Hypothalamus (tissue), 51 donors: Measurements from ENCODE around the gene ASB1.

Source experiments
- DNase-seq, 51 donors: peaks; one replicate each; lab custom pipeline; 2025; lab: John Stamatoyannopoulos, UW

The ASB1 gene, protein sequence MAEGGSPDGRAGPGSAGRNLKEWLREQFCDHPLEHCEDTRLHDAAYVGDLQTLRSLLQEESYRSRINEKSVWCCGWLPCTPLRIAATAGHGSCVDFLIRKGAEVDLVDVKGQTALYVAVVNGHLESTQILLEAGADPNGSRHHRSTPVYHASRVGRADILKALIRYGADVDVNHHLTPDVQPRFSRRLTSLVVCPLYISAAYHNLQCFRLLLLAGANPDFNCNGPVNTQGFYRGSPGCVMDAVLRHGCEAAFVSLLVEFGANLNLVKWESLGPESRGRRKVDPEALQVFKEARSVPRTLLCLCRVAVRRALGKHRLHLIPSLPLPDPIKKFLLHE

DNA sequence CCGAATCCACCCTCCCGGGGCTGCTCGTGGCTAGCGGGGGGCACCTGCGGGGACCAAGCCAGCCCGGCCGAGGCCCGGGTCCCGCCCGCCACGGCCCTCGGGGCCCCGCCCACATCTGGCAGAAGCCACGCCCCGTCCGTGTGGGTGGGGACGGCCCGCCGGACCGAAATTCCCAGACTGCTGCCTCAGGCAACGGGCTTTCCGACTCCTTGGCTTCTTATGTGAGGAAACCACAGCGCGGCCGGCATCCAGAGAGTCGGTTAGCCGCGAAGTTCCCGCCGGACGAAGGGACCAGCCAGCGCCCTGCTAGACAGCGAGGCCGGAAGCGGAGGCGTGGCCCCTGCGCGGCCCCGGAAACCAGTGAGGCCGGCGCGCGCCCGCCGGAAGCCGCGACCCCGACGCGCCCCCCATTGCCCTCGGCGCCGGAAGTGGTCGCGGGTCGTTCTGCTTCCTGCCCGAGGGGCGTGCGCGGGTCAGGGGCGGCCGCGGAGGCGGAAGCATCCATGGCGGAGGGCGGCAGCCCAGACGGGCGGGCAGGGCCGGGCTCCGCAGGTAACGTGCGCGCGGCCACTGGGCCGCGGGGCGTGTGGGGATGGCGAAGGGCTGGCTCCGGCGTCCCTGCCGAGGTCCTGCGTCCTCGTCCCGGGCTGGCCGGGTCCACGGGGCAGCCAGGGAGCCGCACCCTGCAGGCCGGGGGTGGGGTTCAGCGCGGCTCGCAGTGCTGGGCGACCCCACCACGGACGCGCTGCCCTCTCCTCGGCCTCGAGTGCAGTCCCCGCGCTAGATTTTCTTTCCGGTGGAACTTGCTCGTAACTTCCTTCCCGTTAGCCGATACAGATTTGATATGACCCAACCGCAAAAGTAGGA is at the start of gene ASB1:
TSS of gene ASB1 (plus strand) at position 360 of the 867 bp plus-strand sequence. CDS start at position 504, 144 bp downstream.
- peak in 48 of 51 donors; percentile 24 to 92 (median 65) for DNase-seq

DNA sequence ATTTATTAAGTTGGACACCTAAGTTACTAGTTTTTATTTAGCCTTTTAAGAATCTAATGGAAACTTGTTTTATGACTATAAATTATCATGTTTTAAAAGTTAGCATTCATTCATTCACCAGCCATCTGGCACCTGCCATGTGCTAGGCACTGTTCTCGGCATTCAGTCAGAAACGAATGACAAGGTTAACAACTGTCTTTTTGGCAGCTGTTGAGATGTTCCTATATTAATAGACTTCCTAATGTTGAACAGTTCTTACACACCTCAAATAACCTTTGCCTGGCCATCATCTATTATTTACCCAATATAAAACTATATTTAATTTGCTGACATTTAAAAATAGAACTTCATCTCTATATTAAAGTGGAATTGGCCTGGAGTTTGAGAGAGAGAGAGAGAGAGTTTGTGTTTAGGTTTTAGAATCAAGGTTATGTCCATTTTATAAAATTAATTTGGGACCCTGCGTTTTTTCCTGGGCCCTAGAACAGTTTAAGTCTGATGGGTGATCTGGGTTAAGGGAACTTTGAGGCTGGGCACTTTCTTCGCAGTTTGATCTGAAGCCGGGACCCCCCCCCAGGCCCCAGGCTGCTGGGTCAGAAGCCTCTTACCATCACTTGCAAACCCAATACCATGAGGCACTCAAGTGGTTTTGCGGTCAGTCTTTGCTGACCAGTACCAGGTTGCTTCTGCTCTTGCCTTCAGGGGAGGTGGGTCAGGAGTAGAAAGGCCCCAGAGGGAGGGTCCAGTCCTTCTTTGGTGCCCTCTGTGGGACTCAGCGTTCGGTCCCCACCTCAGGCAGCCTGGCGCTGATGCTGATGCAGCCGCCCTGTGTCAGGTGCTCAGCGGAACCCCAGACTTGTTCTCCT is 48.3 kb upstream of the ASB1 start:
- DNase-seq, result no peak

DNA sequence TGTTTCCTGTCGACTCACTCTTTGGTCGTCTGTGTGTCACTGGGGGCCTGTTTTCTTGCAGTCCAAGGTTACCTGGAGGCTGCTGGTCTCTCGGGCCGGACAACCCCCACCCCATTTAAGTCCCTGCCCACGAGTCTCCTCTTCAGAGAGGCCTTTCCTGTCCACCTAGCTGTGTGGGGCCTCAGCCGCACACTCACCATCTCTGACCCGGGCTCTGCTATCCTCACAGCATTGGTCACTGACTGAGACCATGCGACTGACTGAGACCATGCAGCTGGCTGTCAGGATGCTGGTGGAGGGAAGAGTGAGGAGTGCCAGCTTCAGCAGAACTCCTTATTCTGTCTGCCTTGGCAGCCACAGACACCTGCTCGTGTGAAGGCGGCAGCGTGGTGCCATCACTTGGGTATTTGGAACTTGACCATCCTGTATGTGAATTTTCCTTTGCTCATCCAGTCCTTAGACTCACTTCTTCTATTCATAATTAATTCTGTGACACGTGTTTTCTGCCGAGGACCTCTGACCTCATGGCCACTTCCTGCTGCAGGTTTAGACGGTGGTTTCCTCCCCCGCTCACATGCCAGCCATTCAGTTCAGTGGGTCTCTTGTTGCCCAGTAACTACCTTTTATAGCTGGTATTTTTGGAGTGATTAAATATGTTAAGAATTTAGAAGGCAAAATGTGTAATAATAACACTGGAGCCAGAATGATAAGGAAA is 47.5 kb upstream of the ASB1 start:
- no peak for DNase-seq

DNA sequence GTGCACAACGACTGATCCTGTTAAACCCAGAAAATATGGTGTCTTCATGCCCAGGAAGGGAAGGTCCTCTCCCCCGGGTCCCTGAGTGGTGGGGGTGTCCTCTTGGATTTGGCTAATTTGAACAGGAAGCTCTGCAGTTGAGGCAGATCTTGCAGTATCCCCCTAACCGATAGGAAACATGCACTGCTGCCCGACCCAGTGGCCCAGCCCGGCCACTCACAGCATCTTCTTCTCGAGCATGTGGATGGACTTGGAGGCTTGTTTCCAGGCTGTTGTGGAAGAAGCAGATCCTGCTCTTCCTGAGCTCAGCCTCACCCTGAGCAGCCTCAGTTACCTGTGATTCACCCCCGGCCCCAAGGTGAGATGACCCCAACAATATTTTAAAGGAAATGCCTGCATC is 46.4 kb upstream of the ASB1 start:
- no peak for DNase-seq

DNA sequence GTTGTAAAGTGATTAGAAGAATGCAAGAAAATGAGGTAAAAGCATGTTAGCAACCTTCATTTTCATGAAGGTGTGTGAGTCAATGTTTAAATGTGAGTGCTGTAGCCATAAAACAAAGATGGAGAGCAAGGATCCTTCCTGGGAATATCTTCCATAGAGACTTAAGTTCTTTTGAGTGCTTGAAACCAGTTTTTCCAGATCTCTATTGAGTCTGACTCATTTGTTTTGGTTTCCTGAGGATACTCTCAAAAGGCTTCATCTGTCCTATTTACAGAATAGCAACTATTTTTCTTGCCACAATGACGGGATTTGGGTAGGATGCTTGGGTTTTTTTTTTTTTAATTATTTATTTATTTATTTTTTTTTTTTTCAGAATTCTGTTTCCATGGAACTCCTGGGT is 45.9 kb upstream of the ASB1 start:
- no peak for DNase-seq

DNA sequence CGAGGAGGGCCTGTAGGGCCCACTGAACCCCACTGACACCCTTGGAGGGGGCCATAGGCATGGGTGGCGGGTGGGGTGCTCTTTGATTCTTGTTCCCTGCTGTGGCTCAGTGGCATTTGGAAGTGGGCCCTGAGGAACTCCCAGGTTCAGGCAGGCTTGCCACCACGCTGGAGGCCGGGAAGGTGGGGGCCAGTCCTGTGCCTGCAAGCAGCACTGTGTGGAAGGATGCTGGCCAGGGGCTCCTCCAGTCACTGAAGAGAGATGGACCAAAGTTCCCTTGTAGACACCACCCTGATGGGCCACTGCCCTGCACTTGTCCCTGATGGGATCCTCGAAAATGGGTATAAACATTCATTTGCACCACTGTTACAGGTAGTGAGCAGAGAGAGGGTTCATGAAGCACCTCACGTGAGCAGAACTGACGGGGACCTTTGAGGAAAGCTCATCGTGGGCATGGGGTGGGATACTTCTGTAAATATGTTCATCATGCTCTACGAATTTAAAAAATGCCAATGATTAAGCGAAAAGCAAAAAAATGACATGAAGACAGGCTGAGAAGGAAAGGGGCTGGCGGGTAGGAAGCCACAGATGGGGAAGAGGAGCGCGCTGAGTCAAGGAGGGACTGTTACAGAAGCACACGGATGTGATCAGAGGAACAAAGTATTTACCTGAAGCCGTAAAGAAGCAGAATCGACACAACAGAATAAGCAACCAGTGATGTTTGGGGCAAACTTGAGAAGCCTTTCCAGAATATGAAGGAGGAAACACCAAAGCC is 45.2 kb upstream of the ASB1 start:
- DNase-seq, result no peak

DNA sequence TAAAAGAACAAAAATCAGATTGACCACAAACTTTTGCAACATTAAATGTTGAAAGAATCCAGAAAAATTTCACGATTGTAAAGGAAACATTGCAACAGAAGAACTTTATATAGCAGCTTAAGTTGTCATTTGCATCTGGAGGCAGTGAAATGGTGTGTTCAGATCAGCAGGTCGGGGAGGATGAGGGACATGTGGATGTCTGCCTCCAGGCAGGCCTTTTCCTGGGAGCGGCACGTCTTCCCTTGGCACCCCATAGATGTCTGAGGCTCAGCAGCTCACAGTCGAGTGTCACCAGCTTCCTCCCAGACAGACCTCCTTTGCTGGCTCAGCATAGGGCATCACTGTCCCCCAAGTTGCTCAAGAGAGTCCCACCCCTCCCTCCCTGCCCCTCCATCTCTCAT is 44.3 kb upstream of the ASB1 start:
- DNase-seq, result no peak

DNA sequence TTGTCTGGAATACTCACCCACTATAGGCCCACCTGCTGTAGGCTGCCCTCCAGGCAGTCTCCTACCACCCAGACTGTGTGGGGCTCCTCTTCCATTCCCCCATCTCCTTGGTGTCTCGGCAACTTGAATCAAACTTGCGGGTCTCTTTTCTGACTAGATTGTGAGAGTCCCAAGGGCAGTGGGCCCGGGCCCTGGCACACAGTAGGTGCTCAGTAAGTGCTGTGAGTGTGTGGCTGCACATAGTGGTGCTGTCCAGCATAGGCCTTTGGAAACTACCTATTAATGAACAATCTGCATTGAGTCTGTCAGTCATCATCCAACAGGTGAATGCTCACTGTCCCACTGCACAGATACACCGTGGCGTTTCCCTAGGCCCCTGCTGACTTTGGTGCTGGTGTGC is 43.6 kb upstream of the ASB1 start:
- DNase-seq, result no peak

DNA sequence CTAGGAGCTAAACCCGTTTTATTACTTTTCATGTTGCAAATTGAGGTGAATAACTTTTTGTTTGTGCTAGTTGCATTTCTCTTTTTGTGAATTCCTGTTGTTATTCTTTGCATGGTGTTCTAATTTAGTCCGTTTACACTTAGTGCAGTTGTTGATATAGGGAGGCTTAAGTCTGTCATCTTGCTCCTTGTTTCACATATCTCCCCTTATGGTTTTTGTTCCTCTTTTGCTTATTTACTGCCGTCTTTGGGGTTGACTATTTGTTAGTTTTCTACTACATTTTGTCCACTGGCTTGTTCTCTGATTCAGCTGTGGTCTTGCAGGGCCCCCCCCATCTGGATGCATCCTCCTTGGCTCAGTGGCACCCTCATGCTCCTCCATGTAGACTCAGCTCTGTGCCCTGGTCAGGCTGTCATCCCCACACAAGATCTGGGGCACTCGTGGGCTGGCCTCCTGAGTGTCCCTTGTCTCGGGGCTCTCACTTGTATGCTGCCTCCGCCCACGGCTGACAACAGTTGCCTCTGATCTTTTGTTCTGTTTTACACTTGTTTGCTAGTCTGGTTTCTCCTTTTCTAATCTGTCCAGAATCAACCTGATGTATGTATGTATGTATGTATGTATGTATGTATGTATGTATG is 42.9 kb upstream of the ASB1 start:
- DNase-seq, result no peak

DNA sequence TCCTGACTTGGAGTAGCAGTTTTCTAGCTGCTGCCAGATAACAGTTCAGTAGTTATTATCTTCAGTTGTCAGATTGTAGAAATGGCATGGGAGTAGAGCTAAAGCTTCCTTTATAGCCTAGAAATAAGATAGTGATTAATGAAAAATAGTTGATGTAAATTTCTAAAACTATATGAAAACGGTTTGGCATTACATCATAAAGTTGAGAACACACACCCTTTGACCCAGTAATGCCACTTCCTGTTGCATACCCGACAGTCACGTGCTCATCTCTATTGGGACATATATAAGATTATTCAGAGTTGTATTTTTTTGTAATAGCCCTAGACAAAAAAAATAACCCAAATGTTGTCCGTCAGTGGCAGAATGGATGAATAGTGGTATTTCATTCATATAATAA is 39.4 kb upstream of the ASB1 start:
- no peak for DNase-seq

DNA sequence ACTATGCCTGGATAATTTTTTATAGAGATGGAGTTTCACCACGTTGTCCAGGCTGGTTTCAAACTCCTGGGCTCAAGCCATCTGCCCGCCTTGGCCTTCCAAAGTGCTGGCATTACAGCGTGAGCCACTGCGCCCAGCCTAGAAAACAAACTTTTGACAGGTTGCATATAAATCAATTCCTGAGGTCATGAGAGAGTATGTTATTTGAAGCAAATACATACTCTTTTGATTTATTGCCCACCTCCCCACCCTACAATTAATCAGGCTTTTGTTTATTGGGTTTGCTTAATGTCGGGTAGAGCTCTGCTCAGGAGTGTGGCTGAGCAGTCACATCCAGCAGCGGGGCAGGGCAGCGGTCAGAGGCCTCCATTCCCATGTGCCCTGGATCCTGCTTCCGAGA is 37.9 kb upstream of the ASB1 start:
- DNase-seq, result no peak

DNA sequence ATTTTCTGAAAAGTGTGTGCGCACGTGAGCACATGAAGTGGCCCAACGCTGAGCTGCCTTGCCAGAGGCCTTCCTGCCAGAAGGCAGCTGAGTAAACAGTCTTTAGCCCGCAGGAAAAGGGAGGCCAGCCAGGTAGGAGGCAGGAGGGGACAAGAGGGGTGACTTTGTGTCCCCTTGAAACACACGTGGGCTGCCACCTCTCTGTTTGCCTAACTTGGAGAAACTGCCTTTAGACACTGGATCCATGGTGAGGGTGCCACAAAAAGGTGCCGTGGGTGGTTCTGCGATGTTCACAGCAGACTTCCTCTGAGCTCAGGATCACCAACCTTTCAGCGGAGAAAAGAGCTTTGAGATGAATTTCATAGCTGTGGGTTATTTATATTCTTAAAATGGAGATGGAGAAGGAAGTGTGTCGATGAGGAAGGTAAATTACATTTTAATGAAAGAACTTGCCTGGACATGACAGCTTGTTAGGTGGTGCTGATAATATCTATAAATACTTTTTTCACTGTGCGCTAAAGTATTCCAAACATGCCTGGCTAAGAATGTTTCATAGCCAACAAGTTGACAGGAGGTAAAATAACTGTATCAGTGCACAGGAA is 36.6 kb upstream of the ASB1 start:
- no peak for DNase-seq

DNA sequence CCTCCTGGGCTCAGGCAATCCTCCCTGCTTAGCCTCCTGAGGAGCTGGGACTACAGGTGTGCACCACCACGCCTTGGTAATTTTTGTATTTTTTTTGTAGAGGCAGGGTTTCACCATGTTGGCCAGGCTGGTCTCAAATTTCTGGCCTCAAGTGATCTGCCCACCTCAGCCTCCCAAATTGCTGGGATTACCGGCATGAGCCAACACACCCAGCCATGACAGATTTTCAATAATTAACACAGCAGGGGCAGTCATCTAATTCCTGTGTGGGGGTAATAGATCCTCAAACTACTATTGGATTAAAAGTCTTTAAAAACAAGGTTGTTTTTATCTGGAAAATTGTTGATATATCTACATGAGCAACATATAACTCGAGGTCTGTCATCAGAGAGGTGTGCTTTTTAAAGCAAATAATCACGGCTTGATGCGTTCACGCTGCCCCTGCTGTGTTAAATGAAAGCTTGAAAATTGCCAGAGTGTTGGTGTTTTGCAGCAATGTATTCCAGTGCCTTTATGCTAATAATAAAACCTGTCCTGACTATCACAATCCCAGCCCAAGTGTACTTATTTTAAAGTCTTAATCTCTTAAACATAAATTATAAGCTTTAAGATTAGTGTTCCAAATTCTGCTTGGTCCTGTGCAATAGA is 35.6 kb upstream of the ASB1 start:
- no peak for DNase-seq

DNA sequence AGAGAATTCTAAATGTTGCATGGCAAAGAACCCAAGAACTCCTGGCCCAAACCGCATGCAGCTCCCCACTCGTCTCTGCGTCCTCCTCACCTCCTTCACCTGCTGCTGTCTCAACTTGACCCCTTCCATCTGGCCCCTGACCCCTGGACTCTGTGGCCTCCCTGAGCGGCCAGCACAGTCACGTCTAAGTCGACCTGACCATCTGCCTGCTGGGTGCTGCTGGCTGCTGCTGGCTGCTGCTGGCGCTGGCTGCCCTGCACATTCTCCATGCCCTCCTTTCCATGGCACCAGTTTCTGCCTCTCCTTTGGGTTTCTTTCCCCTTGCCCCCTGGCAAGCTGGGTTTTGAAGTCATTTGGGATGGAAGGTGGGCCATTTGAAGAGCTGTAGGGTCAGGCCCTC is 30.1 kb upstream of the ASB1 start:
- DNase-seq, result no peak

DNA sequence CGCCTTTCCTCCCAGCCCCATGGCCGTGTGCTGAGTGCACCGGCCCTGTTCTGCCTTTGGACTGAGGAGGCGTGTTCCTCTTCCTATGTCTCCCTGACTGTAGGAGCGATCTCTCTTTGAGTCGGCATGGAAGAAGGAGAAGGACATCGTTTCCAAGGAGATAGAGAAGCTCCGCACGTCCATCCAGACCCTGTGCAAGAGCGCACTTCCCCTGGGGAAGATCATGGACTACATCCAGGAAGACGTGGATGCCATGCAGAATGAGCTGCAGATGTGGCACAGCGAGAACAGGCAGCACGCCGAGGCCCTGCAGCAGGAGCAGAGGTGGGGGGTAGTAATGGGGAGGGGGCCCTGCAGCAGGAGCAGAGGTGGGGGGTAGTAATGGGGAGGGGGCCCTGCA is 29.4 kb upstream of the ASB1 start:
- peak in 1 of 51 donors; percentile 8 for DNase-seq

DNA sequence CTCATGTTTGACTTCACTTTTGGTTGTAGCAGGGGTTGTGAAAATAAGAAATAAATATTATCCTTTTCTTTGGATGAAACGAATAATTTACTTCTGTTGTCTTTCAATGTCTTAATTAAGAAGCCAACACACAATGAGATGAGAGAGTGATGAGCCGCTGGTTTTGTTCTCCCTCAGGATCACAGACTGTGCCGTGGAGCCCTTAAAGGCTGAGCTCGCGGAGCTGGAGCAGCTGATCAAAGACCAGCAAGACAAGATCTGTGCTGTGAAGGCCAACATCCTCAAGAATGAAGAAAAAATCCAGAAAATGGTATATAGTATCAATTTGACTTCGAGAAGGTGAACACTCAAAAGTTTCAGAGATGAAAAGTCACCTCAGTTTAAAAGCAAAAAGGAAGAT is 28.1 kb upstream of the ASB1 start:
- no peak for DNase-seq

DNA sequence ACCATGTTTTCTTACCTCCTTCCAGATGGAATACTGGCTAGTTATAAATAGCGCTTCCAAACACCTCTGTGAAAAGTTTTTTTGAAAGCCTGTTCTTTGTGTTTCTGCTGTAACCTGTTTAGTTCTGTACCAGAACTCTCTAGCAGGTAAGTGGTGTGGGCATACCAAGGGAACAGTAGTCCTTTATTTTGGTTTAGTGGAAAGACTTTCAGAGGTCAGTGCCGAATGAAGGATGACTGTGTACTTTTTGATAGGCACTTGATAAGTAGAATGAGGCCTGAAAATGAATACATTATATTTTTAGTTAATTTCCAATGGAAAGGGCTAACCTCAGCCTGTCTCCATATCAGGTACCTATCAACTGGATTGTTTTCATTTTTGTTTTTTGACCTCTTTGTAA is 27.6 kb upstream of the ASB1 start:
- DNase-seq, result no peak

DNA sequence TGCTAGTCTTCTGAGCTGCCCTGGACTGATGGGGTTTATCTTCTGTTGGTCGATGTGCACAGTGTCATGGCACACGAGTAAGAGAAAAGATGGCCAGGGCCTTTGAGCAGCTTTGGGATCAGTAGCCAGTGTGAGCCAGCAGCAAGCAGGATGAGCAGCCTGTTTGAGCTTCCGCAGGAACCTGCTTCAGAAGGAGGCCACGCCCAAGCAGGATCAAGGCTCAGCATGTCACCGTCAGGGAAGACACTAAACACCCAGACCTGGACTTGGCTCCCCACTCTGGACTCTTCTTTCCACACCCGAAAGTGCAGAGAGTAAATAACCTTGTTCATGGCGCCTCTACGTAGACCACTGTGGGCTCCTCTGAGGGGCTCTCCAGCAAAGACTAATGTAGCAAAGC is 25.2 kb upstream of the ASB1 start:
- DNase-seq, result no peak
